Measurements from ENCODE around the gene UQCR11. TPM values are rescaled to one million over a fixed set of nuclear protein-coding genes. Genes with fewer than 3 reads are reported as not detected.

Gene UQCR11
- total and polyA plus RNA-seq, 2 of the 4 experiments (the other 2 are of a cell fraction): 29.2 to 177 TPM

DNA sequence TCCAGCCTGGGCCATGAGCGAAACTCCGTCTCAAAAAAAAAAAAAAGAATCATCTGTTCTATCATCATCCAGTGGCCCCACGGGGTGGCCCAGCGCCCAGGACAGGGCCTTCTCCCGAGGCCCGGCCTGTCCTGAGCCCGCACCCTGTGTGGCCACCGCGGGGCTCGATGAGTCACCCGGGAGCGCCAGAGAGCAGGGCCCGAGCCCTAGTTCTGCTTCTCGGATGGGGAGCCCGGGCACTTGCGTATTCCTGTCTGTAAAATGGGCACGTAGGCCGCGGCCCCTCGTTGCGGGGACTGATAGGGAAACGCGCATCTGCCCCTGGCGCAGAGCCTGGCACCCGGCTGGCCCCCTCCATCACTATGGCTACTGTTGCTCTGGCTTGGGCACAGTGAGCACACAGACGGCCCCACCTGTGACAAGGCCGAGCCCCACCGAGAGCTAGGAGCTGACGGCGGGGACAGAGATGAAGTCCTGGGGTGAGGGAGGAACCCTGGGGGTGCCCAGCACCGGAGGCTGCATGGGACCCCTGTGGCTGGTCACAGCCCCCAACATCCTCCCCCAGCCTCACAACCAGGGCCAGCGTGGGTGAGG, 21.3 kb upstream of the UQCR11 start:
- TF ChIP-seq, protein P1, sequence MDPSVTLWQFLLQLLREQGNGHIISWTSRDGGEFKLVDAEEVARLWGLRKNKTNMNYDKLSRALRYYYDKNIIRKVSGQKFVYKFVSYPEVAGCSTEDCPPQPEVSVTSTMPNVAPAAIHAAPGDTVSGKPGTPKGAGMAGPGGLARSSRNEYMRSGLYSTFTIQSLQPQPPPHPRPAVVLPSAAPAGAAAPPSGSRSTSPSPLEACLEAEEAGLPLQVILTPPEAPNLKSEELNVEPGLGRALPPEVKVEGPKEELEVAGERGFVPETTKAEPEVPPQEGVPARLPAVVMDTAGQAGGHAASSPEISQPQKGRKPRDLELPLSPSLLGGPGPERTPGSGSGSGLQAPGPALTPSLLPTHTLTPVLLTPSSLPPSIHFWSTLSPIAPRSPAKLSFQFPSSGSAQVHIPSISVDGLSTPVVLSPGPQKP (IDR thresholded peaks at IDR 0.05; ENCODE audit: borderline replicate concordance, low read depth, low read length): no peak
- TF ChIP-seq, protein P2, sequence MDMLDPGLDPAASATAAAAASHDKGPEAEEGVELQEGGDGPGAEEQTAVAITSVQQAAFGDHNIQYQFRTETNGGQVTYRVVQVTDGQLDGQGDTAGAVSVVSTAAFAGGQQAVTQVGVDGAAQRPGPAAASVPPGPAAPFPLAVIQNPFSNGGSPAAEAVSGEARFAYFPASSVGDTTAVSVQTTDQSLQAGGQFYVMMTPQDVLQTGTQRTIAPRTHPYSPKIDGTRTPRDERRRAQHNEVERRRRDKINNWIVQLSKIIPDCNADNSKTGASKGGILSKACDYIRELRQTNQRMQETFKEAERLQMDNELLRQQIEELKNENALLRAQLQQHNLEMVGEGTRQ (IDR thresholded peaks at IDR 0.05; ENCODE audit: low read depth, low read length): no peak
- TF ChIP-seq, protein P3, sequence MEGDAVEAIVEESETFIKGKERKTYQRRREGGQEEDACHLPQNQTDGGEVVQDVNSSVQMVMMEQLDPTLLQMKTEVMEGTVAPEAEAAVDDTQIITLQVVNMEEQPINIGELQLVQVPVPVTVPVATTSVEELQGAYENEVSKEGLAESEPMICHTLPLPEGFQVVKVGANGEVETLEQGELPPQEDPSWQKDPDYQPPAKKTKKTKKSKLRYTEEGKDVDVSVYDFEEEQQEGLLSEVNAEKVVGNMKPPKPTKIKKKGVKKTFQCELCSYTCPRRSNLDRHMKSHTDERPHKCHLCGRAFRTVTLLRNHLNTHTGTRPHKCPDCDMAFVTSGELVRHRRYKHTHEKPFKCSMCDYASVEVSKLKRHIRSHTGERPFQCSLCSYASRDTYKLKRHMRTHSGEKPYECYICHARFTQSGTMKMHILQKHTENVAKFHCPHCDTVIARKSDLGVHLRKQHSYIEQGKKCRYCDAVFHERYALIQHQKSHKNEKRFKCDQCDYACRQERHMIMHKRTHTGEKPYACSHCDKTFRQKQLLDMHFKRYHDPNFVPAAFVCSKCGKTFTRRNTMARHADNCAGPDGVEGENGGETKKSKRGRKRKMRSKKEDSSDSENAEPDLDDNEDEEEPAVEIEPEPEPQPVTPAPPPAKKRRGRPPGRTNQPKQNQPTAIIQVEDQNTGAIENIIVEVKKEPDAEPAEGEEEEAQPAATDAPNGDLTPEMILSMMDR (conservative IDR thresholded peaks at IDR 0.05; ENCODE audit: low read depth, low read length): no peak
- no peak for TF ChIP-seq MXI1 (IDR thresholded peaks at IDR 0.05; ENCODE audit: borderline replicate concordance, low read depth, low read length)
- TF ChIP-seq POLR2A (IDR thresholded peaks at IDR 0.05; ENCODE audit: low read depth, low read length): no peak
- TF ChIP-seq RCOR1 (IDR thresholded peaks at IDR 0.05; ENCODE audit: insufficient replicate concordance, low read length): no peak
- no peak for TF ChIP-seq CEBPB (IDR thresholded peaks at IDR 0.05; ENCODE audit: low read depth, low read length)
- dilution Hi-C loops (cut with HindIII; ENCODE audit: low sequenced_read_pairs, unreplicated experiment): no loop called here

More for the DNA sequence above, 21.3 kb upstream of the UQCR11 start:
- Histone ChIP-seq H2BK5ac (ENCODE audit: low read depth, low read length, poor library complexity, severe bottlenecking) (no peak overlapping the region), H2BK20ac (ENCODE audit: low read depth, low read length) (no peak overlapping the region), H3K4me2 (ENCODE audit: low read depth, low read length) (no peak overlapping the region), H3K4ac (ENCODE audit: low read depth, low read length) (no peak overlapping the region), H2AK9ac (replicated peaks; ENCODE audit: low read depth, low read length, poor library complexity) (no peak overlapping the region), H2BK15ac (ENCODE audit: low read depth, low read length) (no peak overlapping the region), H4K5ac (ENCODE audit: low read depth, low read length) (no peak overlapping the region), H4K20me1 (ENCODE audit: insufficient read depth, low read length) (peaks cover 14% of the 10 kb centered on the region), H3K9me3 (ENCODE audit: control insufficient read depth, insufficient read depth, low read length) (no peaks in the 10 kb centered on the region), H3K23ac (ENCODE audit: low read depth, low read length) (no peak overlapping the region), H3K56ac (ENCODE audit: extremely low read depth, insufficient read depth, low read length) (no peak overlapping the region), H3K36me3 (ENCODE audit: control insufficient read depth, insufficient read depth, low read length) (peaks cover 45% of the 10 kb centered on the region), H4K91ac (ENCODE audit: insufficient read depth, low read depth, low read length) (no peak overlapping the region), H2AFZ (replicated peaks; ENCODE audit: low read length, poor library complexity) (no peak overlapping the region), H3K14ac (replicated peaks; ENCODE audit: low read depth, low read length) (no peak overlapping the region), H3K79me1 (ENCODE audit: low read depth in 1 of 2, low read length in 2 of 2) (peaks cover 4 to 24% of the 10 kb centered on the region in 2 experiments; a peak in 1 of 4 replicates), H3K9ac (ENCODE audit: low read depth, low read length) (no peak overlapping the region), H3K9me1 (ENCODE audit: insufficient read depth, low read length) (no peaks in the 10 kb centered on the region), H3K4me1 (ENCODE audit: control insufficient read depth, insufficient read depth, low read length) (no peaks in the 10 kb centered on the region), H4K8ac (ENCODE audit: low read depth in 2 of 2, low read length in 2 of 2) (no peak overlapping the region), H2AK5ac (ENCODE audit: low read depth, low read length) (no peak overlapping the region), H2BK120ac (ENCODE audit: low read depth, low read length) (no peak overlapping the region), H3K4me3 (ENCODE audit: insufficient read depth, low read depth, low read length) (no peak overlapping the region), H3K27ac (ENCODE audit: insufficient read depth, low read length) (no peak overlapping the region), H3K18ac (ENCODE audit: low read depth, low read length) (no peak overlapping the region), H3K27me3 (ENCODE audit: control insufficient read depth, insufficient read depth, low read length) (no peaks in the 10 kb centered on the region)
- no TSS peak for BruUV-seq (replicated peaks)
- POLR2A ChIA-PET (ENCODE audit: unreplicated experiment): no interaction called here
- intact Hi-C loops (cut with micrococcal nuclease): no loop called here
- WGBS, 2 experiments (ENCODE audit: extremely low coverage in 2 of 2, insufficient read length in 1 of 2): 91% methylated on average over 10 of the region's 32 CpGs; no CpG with 5 or more reads in 1 of the 2 experiments
- in situ Hi-C loops (cut with MboI; ENCODE audit: low sequenced_read_pairs): no loop called here
- no peak for ATAC-seq (ENCODE audit: low read depth)
- CTCF ChIA-PET: no interaction called here
- no peak for DNase-seq

All from IMR-90 (cell line).